K562 (cell line): Measurements from ENCODE around the gene ITPK1. TPM values are rescaled to one million over a fixed set of nuclear protein-coding genes. Genes with fewer than 3 reads are reported as not detected.

Experiments
- ATAC-seq: fragments of 200-7000 bp; cut with Tn5 transposase; 3 replicates; pipeline ENCODE4 v1.9.1; 2020; ENCODE audit warnings: moderate library complexity
- BruUV-seq: library from RNA; stranded (reverse); fragments of 400-500 nt; replicated peaks from 2 replicates; lab custom pipeline; 2021; lab: Mats Ljungman, UMichigan
- CTCF ChIA-PET: fragments of 300-600 bp; formaldehyde crosslinking; extraction: SDS; loops from one replicate; lab custom pipeline; 2021; ENCODE audit warnings: low intra/inter-chr PET ratio; lab: Yijun Ruan, JAX
- POLR2A ChIA-PET: fragments of 300-600, 350-650 bp; sonication (Branson Sonifier 250); formaldehyde crosslinking; extraction: SDS; loops from one replicate; lab custom pipeline; 2021; ENCODE audit warnings: antibody characterized with exemption, inconsistent platforms; lab: Yijun Ruan, JAX
- DNase-seq, 4 experiments: peaks; one replicate each; pipeline versions ENCODE4 v3.0.0 to v3.0.0-alpha.2; 2011 to 2018; ENCODE audit warnings: low spot score in 3 of 4, mixed read lengths in 3 of 4; ENCODE audit errors: extremely low read depth in 1 of 4
- FAIRE-seq: peaks from 2 replicates; lab custom pipeline; 2011; peaks lifted over from hg19 to GRCh38; lab: Jason Lieb, UNC
- H2AFZ ChIP-seq: 2 replicates; pipeline ENCODE4 v1.6.0; 2011; ENCODE audit warnings: low read depth, low read length, control low read depth, inconsistent platforms
- H3K27ac ChIP-seq: fragments of 200-600 bp; 3 replicates; pipeline ENCODE4 v1.8.0; 2011; ENCODE audit warnings: low read depth, mild to moderate bottlenecking, control low read depth, inconsistent platforms, low read length, moderate library complexity, mixed read lengths; ENCODE audit errors: extremely low read depth
- H3K27me3 ChIP-seq, 2 experiments: fragments of 300-600 bp in 1 of 2; 2 replicates in 1 of 2; 3 replicates in 1 of 2; pipeline versions ENCODE4 v1.6.0 to v1.8.0; 2011; ENCODE audit warnings: inconsistent platforms in 2 of 2, low read length in 2 of 2, mild to moderate bottlenecking in 1 of 2, mixed read lengths in 1 of 2, moderate library complexity in 1 of 2; ENCODE audit not compliant: control insufficient read depth in 2 of 2, insufficient read depth in 2 of 2
- H3K36me3 ChIP-seq: fragments of 300-600 bp; 3 replicates; pipeline ENCODE4 v1.8.0; 2011; ENCODE audit warnings: mild to moderate bottlenecking, low read length, inconsistent platforms; ENCODE audit not compliant: control insufficient read depth, insufficient read depth
- H3K4me1 ChIP-seq, 2 experiments: fragments of 200-600 bp in 1 of 2; replicated peaks in 1 of 2; 2 replicates in 1 of 2; 3 replicates in 1 of 2; pipeline versions ENCODE4 v1.5.1 to v1.8.0; 2011; ENCODE audit warnings: inconsistent platforms in 2 of 2, low read length in 2 of 2, mild to moderate bottlenecking in 1 of 2, mixed read lengths in 1 of 2, moderate library complexity in 1 of 2; ENCODE audit not compliant: control insufficient read depth in 2 of 2, insufficient read depth in 2 of 2
- H3K4me2 ChIP-seq: 2 replicates; pipeline ENCODE4 v1.6.1; 2011; ENCODE audit warnings: low read length, control low read depth, inconsistent platforms, mixed read lengths; ENCODE audit not compliant: insufficient read depth
- H3K4me3 ChIP-seq: fragments of 200-600 bp; sonication (generic), shearing (Covaris generic); 2 replicates; pipeline ENCODE4 v1.5.1; 2016; ENCODE audit warnings: control low read depth, inconsistent platforms
- H3K79me2 ChIP-seq: fragments of 200-600 bp; 3 replicates; pipeline ENCODE4 v1.8.0; 2011; ENCODE audit warnings: low read length, inconsistent platforms; ENCODE audit not compliant: control insufficient read depth, insufficient read depth
- H3K9ac ChIP-seq, 2 experiments: 2 replicates each; pipeline versions ENCODE4 v1.6.0 to v1.6.1; 2011; ENCODE audit warnings: low read depth in 2 of 2, low read length in 2 of 2, control low read depth in 1 of 2, inconsistent platforms in 1 of 2, mild to moderate bottlenecking in 1 of 2, mixed read lengths in 1 of 2; ENCODE audit not compliant: insufficient read depth in 1 of 2
- H3K9me1 ChIP-seq: one replicate; pipeline ENCODE4 v1.6.0; 2011; ENCODE audit warnings: inconsistent platforms, mild to moderate bottlenecking, low read length, moderate library complexity; ENCODE audit not compliant: control insufficient read depth, insufficient read depth
- H3K9me3 ChIP-seq: replicated peaks from 2 replicates; pipeline ENCODE4 v1.5.1; 2011; ENCODE audit warnings: low read depth, low read length, inconsistent platforms; ENCODE audit not compliant: control insufficient read depth, insufficient read depth
- H4K20me1 ChIP-seq: replicated peaks from 2 replicates; pipeline ENCODE4 v1.6.1; 2011; ENCODE audit warnings: low read length, inconsistent platforms, mixed read lengths; ENCODE audit not compliant: control insufficient read depth, insufficient read depth
- CREM ChIP-seq: IDR thresholded peaks from 2 replicates; pipeline ENCODE4 v1.6.1; 2014; ENCODE audit warnings: antibody characterized with exemption, low read depth
- CUX1 ChIP-seq: fragments of 200-800 bp; sonication (Bioruptor generic); IDR thresholded peaks from 2 replicates; pipeline ENCODE4 v1.6.1; 2016; ENCODE audit warnings: missing genetic modification characterization, missing compliant biosample characterization
- CXXC5 ChIP-seq: fragments of 250-450 bp; sonication (Bioruptor Pico); IDR thresholded peaks from 2 replicates; pipeline ENCODE4 v1.8.0; 2022; ENCODE audit warnings: inconsistent platforms, mild to moderate bottlenecking, moderate library complexity
- EP400 ChIP-seq: fragments of 450-650 bp; IDR thresholded peaks from 2 replicates; pipeline ENCODE4 v1.6.1; 2017; ENCODE audit warnings: antibody characterized with exemption, mild to moderate bottlenecking, moderate library complexity
- FOXK1 ChIP-seq: sonication (generic); formaldehyde crosslinking; IDR thresholded peaks from 2 replicates; pipeline ENCODE4 v1.8.0; 2022; ENCODE audit warnings: missing genetic modification reagents, mild to moderate bottlenecking, borderline replicate concordance
- HNRNPH1 ChIP-seq: fragments of 200-400 bp; formaldehyde crosslinking; optimal IDR thresholded peaks from 2 replicates; pipeline ENCODE3; 2017; ENCODE audit warnings: low read depth, mild to moderate bottlenecking, low read length, moderate library complexity
- IRF9 ChIP-seq: fragments of 450-650 bp; IDR thresholded peaks from 2 replicates; pipeline ENCODE4 v1.6.1; 2016; ENCODE audit warnings: missing biosample characterization, missing genetic modification characterization
- NR0B1 ChIP-seq: fragments of 450-650 bp; IDR thresholded peaks from one replicate; pipeline ENCODE4 v1.6.1; 2018; ENCODE audit warnings: mild to moderate bottlenecking, moderate library complexity; ENCODE audit not compliant: partially characterized antibody
- SMAD3 ChIP-seq: fragments of 450-650 bp; formaldehyde crosslinking; conservative IDR thresholded peaks from 2 replicates; pipeline ENCODE4 v1.4.0; 2020; ENCODE audit warnings: mild to moderate bottlenecking
- ZNF830 ChIP-seq: fragments of 250-450 bp; sonication (Bioruptor Pico); IDR thresholded peaks from 2 replicates; pipeline ENCODE4 v1.5.0; 2021; ENCODE audit warnings: mild to moderate bottlenecking
- WGBS: fragments of 100-300 bp; shearing (Covaris generic); methylation state at CpG from one replicate; pipeline ENCODE4 v1.1.6; 2016; ENCODE audit warnings: low coverage, mixed read lengths; ENCODE audit not compliant: insufficient coverage; ENCODE audit errors: missing lambda C conversion rate; 5-methylcytosine and 5-hydroxymethylcytosine counted together
- in situ Hi-C: fragments of 300-500 bp; cut with MboI; formaldehyde crosslinking; loops from 4 replicates; pipeline ENCODE4 v1.15.0; 2018; ENCODE audit warnings: inconsistent platforms, mixed read lengths
- intact Hi-C: fragments of 100-400 bp; cut with micrococcal nuclease; formaldehyde crosslinking; loops from 2 replicates; pipeline ENCODE4 v1.14.2; 2022
- polyA plus RNA-seq, 8 experiments: library from polyadenylated mRNA; depleted of rRNA in 4 of 8; stranded (reverse) in 5 of 8; unstranded in 3 of 8; fragments of >200 nt; fragmentation: Nextera tagmentation in 2 of 8; fragmentation: Illumina TruSeq in 1 of 8; extraction: Ambion mirVana in 2 of 8; extraction: Trizol in 1 of 8; gene quantifications; 2 replicates each; pipeline versions ENCODE4 v1.2.1 to v1.2.3, GENCODE V29; 2011 to 2014; ENCODE audit warnings: inconsistent platforms in 1 of 8, missing spikeins in 1 of 8
- total RNA-seq, 7 experiments: library from RNA; depleted of rRNA in 6 of 7; stranded (reverse); fragments of >200 nt in 6 of 7; fragmentation: Illumina TruSeq in 2 of 7; extraction: Trizol in 2 of 7; gene quantifications; 2 replicates each; pipeline versions ENCODE4 v1.2.1 to v1.2.3, GENCODE V29; 2011 to 2021; ENCODE audit warnings: low replicate concordance in 1 of 7
- TF ChIP-seq, protein P1 (sequence below): fragments of 250-450 bp; sonication (Bioruptor Pico); IDR thresholded peaks from 2 replicates; pipeline ENCODE4 v1.4.0; 2020; ENCODE audit warnings: borderline replicate concordance
- TF ChIP-seq, protein P2 (sequence below): fragments of 450-650 bp; formaldehyde crosslinking; IDR thresholded peaks from 2 replicates; pipeline ENCODE4 v1.4.0; 2022; ENCODE audit warnings: mild to moderate bottlenecking, moderate library complexity

Gene ITPK1
- total and polyA plus RNA-seq, 9 of the 15 experiments (the other 6 are each of a cell fraction or from before 2014, with no cell fraction given): 1.2 to 39.2 (median 23.0) TPM

- Histone ChIP-seq H3K4me3 (no peak overlapping the region), H3K27ac (no peak overlapping the region), H3K4me1 (peaks cover 7 to 29% of the 10 kb centered on the region in 2 experiments; a peak in 4 of 5 replicates), H4K20me1 (peaks cover 9% of the 10 kb centered on the region), H3K4me2 (no peak overlapping the region), H3K9me3 (no peaks in the 10 kb centered on the region), H3K36me3 (no peaks in the 10 kb centered on the region), H3K9ac (no peak overlapping the region), H3K9me1 (peaks cover 6% of the 10 kb centered on the region), H3K79me2 (no peaks in the 10 kb centered on the region; the same call in 2 of the 3 replicates), H2AFZ (no peak overlapping the region), H3K27me3 (no peaks in the 10 kb centered on the region)
- FAIRE-seq (no peak), ATAC-seq (no peak), DNase-seq (no peak)
- BruUV-seq: no TSS peak
- intact Hi-C loops: no loop called here
- in situ Hi-C loops: no loop called here
- CTCF ChIA-PET: no interaction called here
- POLR2A ChIA-PET: no interaction called here
- WGBS: 72% methylated on average over 5 of the region's 11 CpGs
- TF ChIP-seq SMAD3: no peak
- no peak for TF ChIP-seq IRF9
- TF ChIP-seq, protein P1, sequence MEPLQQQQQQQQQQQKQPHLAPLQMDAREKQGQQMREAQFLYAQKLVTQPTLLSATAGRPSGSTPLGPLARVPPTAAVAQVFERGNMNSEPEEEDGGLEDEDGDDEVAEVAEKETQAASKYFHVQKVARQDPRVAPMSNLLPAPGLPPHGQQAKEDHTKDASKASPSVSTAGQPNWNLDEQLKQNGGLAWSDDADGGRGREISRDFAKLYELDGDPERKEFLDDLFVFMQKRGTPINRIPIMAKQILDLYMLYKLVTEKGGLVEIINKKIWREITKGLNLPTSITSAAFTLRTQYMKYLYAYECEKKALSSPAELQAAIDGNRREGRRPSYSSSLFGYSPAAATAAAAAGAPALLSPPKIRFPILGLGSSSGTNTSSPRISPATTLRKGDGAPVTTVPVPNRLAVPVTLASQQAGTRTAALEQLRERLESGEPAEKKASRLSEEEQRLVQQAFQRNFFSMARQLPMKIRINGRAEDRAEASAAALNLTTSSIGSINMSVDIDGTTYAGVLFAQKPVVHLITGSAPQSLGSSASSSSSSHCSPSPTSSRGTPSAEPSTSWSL: no peak
- TF ChIP-seq ZNF830: no peak
- no peak for TF ChIP-seq EP400
- TF ChIP-seq CXXC5 (CRISPR knock-in tag): no peak
- no peak for TF ChIP-seq CREM
- no peak for TF ChIP-seq FOXK1 (CRISPR knock-in tag)
- no peak for TF ChIP-seq HNRNPH1
- no peak for TF ChIP-seq NR0B1
- TF ChIP-seq, protein P2, sequence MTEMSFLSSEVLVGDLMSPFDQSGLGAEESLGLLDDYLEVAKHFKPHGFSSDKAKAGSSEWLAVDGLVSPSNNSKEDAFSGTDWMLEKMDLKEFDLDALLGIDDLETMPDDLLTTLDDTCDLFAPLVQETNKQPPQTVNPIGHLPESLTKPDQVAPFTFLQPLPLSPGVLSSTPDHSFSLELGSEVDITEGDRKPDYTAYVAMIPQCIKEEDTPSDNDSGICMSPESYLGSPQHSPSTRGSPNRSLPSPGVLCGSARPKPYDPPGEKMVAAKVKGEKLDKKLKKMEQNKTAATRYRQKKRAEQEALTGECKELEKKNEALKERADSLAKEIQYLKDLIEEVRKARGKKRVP (CRISPR knock-in tag): no peak
- no peak for TF ChIP-seq CUX1 (CRISPR knock-in tag)
Measured at GRCh38 chr14:93039649-93040315, 75.9 kb downstream of the ITPK1 start.
